D721Med (cell line): ENCODE results near the gene ARHGEF38.

Experiments
- DNase-seq: peaks from one replicate; pipeline ENCODE4 v3.0.0; 2011; ENCODE audit warnings: low spot score; ENCODE audit not compliant: insufficient read length
- FAIRE-seq: peaks from 2 replicates; lab custom pipeline; 2011; peaks lifted over from hg19 to GRCh38; lab: Jason Lieb, UNC
- CTCF ChIP-seq: IDR thresholded peaks from 2 replicates; pipeline ENCODE4 v1.5.1; 2012; ENCODE audit warnings: mild to moderate bottlenecking, control low read depth; ENCODE audit not compliant: insufficient read depth; ENCODE audit errors: missing control alignments

Gene ARHGEF38

GRCh38 chr4:105520819-105521790 is 31.3 kb upstream of the ARHGEF38 start:
- peak; percentile 81 for FAIRE-seq
- peak; percentile 73 for TF ChIP-seq CTCF
- no peak for DNase-seq

GRCh38 chr4:105526656-105527055 is 25.8 kb upstream of the ARHGEF38 start:
- FAIRE-seq = no peak
- TF ChIP-seq CTCF = no peak
- DNase-seq = no peak

- no peak for FAIRE-seq
- no peak for DNase-seq
- TF ChIP-seq CTCF = no peak
Measured at GRCh38 chr4:105527081-105527480, 25.3 kb upstream of the ARHGEF38 start.

GRCh38 chr4:105536601-105537000 is 15.8 kb upstream of the ARHGEF38 start:
- no peak for TF ChIP-seq CTCF
- no peak for DNase-seq
- no peak for FAIRE-seq

- no peak for TF ChIP-seq CTCF
- no peak for DNase-seq
- no peak for FAIRE-seq
Measured at GRCh38 chr4:105541420-105541819, 11.0 kb upstream of the ARHGEF38 start.

GRCh38 chr4:105542039-105542438 is 10.4 kb upstream of the ARHGEF38 start:
- DNase-seq (no peak), FAIRE-seq (no peak)
- TF ChIP-seq CTCF = no peak

GRCh38 chr4:105543346-105543745 is 9.1 kb upstream of the ARHGEF38 start:
- FAIRE-seq = no peak
- no peak for TF ChIP-seq CTCF
- no peak for DNase-seq
